GM23338 (cell line): ENCODE data around the gene LRRFIP2.

Source experiments
- EZH2 ChIP-seq: fragments of 200-600 bp; sonication (generic); IDR thresholded peaks from one replicate; pipeline ENCODE4 v1.8.0; 2017; ENCODE audit warnings: antibody characterized with exemption, mild to moderate bottlenecking, low read depth; ENCODE audit not compliant: unreplicated experiment
- NANOG ChIP-seq: IDR thresholded peaks from 2 replicates; pipeline ENCODE4 v1.6.1; 2016; ENCODE audit warnings: antibody characterized with exemption, borderline replicate concordance
- TF ChIP-seq, protein P1 (sequence below), 2 experiments: fragments of 200-600 bp in 1 of 2; sonication (generic) in 1 of 2; conservative IDR thresholded peaks; 2 replicates each; pipeline versions ENCODE4 v1.5.1 to v1.6.1; 2016 to 2017; ENCODE audit warnings: antibody characterized with exemption in 2 of 2, low read depth in 2 of 2, mild to moderate bottlenecking in 2 of 2, moderate library complexity in 1 of 2
- TF ChIP-seq, protein P2 (sequence below): IDR thresholded peaks from 2 replicates; pipeline ENCODE4 v1.6.1; 2016; ENCODE audit warnings: antibody characterized with exemption

- TF ChIP-seq, protein P1, sequence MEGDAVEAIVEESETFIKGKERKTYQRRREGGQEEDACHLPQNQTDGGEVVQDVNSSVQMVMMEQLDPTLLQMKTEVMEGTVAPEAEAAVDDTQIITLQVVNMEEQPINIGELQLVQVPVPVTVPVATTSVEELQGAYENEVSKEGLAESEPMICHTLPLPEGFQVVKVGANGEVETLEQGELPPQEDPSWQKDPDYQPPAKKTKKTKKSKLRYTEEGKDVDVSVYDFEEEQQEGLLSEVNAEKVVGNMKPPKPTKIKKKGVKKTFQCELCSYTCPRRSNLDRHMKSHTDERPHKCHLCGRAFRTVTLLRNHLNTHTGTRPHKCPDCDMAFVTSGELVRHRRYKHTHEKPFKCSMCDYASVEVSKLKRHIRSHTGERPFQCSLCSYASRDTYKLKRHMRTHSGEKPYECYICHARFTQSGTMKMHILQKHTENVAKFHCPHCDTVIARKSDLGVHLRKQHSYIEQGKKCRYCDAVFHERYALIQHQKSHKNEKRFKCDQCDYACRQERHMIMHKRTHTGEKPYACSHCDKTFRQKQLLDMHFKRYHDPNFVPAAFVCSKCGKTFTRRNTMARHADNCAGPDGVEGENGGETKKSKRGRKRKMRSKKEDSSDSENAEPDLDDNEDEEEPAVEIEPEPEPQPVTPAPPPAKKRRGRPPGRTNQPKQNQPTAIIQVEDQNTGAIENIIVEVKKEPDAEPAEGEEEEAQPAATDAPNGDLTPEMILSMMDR (conservative IDR thresholded peaks at IDR 0.05; ENCODE audit: low read depth in 2 of 2), result no peak
- TF ChIP-seq NANOG (no peak), EZH2 (no peak)
- TF ChIP-seq, protein P2, sequence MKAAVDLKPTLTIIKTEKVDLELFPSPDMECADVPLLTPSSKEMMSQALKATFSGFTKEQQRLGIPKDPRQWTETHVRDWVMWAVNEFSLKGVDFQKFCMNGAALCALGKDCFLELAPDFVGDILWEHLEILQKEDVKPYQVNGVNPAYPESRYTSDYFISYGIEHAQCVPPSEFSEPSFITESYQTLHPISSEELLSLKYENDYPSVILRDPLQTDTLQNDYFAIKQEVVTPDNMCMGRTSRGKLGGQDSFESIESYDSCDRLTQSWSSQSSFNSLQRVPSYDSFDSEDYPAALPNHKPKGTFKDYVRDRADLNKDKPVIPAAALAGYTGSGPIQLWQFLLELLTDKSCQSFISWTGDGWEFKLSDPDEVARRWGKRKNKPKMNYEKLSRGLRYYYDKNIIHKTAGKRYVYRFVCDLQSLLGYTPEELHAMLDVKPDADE, result no peak
Measured at GRCh38 chr3:37137516-37137915, 36.9 kb downstream of the LRRFIP2 start.
